HFF-Myc (cell line): ENCODE results near the gene ZNF516.
A peak's percentile ranks its signal among the peaks of the same experiment; 100 is the strongest.

Experiments
- DNase-seq: peaks from one replicate; pipeline ENCODE4 v3.0.0-alpha.2; 2011; ENCODE audit warnings: low read depth; ENCODE audit errors: extremely low read depth
- H3K4me3 ChIP-seq: replicated peaks from 2 replicates; pipeline ENCODE4 v1.5.1; 2011; ENCODE audit warnings: low read depth, mild to moderate bottlenecking, control low read depth, low read length
- TF ChIP-seq, protein P1 (sequence below): IDR thresholded peaks from 2 replicates; pipeline ENCODE4 v1.5.1; 2012; ENCODE audit warnings: mild to moderate bottlenecking, low read depth, low read length, control low read depth; ENCODE audit errors: missing control alignments

ZNF516 gene

GRCh38 chr18:76495435-76496193, 572 bp upstream of the ZNF516 start:
- no peak for DNase-seq
- H3K4me3 ChIP-seq, result peak overlapping the region; percentile 77

GRCh38 chr18:76494231-76495005, 624 bp downstream of the ZNF516 start:
- peak overlapping the region; percentile 77 for H3K4me3 ChIP-seq
- TF ChIP-seq, protein P1, sequence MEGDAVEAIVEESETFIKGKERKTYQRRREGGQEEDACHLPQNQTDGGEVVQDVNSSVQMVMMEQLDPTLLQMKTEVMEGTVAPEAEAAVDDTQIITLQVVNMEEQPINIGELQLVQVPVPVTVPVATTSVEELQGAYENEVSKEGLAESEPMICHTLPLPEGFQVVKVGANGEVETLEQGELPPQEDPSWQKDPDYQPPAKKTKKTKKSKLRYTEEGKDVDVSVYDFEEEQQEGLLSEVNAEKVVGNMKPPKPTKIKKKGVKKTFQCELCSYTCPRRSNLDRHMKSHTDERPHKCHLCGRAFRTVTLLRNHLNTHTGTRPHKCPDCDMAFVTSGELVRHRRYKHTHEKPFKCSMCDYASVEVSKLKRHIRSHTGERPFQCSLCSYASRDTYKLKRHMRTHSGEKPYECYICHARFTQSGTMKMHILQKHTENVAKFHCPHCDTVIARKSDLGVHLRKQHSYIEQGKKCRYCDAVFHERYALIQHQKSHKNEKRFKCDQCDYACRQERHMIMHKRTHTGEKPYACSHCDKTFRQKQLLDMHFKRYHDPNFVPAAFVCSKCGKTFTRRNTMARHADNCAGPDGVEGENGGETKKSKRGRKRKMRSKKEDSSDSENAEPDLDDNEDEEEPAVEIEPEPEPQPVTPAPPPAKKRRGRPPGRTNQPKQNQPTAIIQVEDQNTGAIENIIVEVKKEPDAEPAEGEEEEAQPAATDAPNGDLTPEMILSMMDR, result no peak
- DNase-seq, result no peak

More at GRCh38 chr18:76495435-76496193, 572 bp upstream of the ZNF516 start:
- TF ChIP-seq, protein P1, result no peak

DNA sequence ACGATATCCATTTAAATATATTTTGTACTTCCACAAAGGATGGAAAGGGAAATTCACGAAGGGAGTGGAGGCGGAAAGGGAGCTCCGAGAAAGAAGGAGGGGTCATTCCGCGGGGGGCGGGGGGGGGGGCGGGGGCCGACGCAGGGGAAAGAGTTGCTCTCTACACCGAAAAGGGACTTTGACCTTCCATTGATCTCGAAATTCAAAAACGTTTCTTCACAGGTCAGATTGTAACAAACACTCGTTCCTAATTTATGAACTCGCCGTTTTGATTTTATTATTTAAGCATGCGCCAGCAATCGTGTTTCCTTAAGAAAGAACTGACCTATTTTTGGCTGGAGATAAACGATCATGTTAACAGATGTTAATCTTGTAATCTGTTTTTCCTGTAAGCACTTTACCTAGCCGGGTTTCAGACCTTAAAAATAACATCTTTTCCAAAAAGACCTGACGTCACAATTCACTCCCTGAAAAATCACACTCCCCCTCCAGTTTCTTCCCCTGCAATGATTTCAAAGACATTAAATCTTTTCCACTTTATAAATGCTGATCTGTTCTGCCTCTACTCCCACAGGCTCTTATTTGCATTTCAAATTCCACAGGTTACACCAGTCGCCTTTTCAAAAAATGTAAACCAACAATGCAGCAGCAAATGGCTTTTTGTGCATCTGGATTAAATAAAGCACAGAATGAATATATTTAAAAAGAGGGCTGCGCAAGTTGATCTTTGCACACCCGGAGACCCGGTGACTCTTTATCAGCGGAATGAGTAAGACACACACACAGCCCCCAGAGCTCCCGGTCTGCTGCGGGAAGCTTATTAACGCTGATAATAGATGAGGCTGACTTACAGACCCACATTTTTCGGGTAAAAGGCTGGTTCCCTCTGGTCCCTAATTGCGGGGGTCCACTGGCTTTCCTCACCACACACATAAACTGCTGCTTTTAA, 1.6 kb downstream of the ZNF516 start:
- DNase-seq, result no peak
- TF ChIP-seq, protein P1, result no peak
- H3K4me3 ChIP-seq, result peak overlapping the region; percentile 77

DNA sequence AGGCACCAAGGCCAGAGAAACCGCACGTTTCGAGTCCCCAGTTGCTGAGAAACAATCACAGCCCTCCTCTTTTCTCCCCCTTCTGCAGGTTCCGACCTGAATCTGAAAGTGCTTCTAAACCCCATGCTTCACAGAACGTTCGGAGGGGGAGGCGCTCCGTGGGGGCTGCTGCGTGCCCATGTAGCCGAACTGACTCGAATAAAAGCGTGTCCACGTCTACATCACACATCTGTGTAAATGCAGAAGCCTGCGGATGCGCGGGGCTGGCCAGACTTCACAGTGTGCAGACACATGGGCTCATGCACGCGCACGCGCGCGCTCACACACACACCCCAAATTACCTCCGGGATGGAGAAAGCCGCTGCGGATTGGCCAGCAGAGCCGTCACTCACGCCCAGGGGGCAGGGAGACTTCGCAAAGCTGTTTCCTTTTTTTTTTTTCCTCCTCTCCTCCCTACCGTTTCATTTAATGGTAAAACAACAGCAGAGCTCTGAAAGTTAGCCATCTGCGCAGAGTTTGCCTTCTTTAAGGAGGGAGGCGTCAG, 2.3 kb downstream of the ZNF516 start:
- DNase-seq, result peak; percentile 96
- TF ChIP-seq, protein P1, result no peak

DNA sequence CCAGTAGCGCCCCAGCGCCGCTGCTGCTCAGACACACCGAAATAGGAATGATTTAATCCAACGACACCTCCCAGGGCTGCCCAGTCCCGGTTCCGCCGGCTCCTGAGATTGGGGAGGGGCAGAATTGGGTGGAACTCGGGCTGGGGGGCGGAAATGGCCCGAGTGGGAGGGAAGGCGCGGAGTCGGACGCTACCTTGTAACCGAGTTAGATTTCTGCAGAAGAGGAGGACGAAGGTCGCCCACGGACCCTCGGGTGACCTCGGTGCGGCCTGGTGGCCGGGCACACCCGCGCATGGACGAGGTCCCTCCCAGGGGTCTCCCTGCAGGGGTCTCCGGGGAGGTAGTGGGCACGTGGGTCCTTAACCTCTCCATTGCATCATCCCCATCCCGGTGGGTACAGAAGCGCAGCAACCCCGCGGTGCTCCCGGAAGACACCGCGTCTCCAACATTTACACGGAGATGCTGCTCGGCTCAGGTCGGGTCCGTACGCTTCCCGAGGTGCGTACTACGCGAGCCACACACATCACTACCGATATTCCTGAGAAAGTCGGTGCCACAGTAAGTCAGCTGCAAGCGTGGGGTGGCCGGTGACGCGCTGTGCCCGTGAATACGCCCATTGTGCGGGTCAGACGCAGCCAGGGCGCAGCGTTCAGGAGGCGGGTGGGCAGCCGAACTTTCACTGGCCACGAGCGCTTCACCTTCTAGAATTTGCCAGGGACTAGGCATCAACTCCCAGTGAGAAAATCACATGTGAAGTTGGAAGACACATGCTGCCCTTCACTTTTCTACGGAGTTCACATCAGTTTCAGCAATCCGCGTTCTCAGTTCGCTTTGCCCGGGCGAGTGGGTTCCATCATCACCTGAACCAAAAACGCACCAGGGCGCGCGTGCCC, 3.0 kb downstream of the ZNF516 start:
- TF ChIP-seq, protein P1, result no peak

More for the DNA sequence above, 2.3 kb downstream of the ZNF516 start:
- H3K4me3 ChIP-seq, result peak overlapping the region; percentile 77

GRCh38 chr18:76491473-76491775, 3.6 kb downstream of the ZNF516 start:
- H3K4me3 ChIP-seq, result peak overlapping the region; percentile 77
- no peak for DNase-seq
- TF ChIP-seq, protein P1, result no peak

More for the DNA sequence above, 3.0 kb downstream of the ZNF516 start:
- DNase-seq, result no peak
- peak overlapping the region; percentile 77 for H3K4me3 ChIP-seq
